ENCODE data around the gene NALCN. TPM values are rescaled to one million over a fixed set of nuclear protein-coding genes. Genes with fewer than 3 reads are reported as not detected.

Gene NALCN
- total and polyA plus RNA-seq, 9 donors, result 0.24 to 1.2 (median 0.33) TPM

- DNase-seq, result no peak
- no peak overlapping the region for H3K27ac ChIP-seq (ENCODE audit: low read length)
- H3K9me3 ChIP-seq (replicated peaks; ENCODE audit: control insufficient read depth, low read depth, low read length), result no peaks in the 10 kb centered on the region
- H3K4me3 ChIP-seq (ENCODE audit: low read length), result no peak overlapping the region
- no peaks in the 10 kb centered on the region for H3K36me3 ChIP-seq (ENCODE audit: control insufficient read depth, insufficient read depth, low read length)
- no peaks in the 10 kb centered on the region for H3K27me3 ChIP-seq (ENCODE audit: control insufficient read depth, insufficient read depth, low read length)
- H3K4me1 ChIP-seq (ENCODE audit: control insufficient read depth, insufficient read depth, low read length), result no peaks in the 10 kb centered on the region
- no CpG with 5 or more reads among the region's 4 CpGs for WGBS (ENCODE audit: insufficient coverage)
Observed at GRCh38 chr13:101116341-101116740, 300.0 kb downstream of the NALCN start.

GRCh38 chr13:101115762-101116171 lies 300.5 kb downstream of the NALCN start:
- H3K4me3 ChIP-seq (ENCODE audit: low read length), result no peak overlapping the region
- H3K27me3 ChIP-seq (ENCODE audit: control insufficient read depth, insufficient read depth, low read length), result no peaks in the 10 kb centered on the region
- no peaks in the 10 kb centered on the region for H3K9me3 ChIP-seq (replicated peaks; ENCODE audit: control insufficient read depth, low read depth, low read length)
- DNase-seq, result peak; percentile 11
- H3K36me3 ChIP-seq (ENCODE audit: control insufficient read depth, insufficient read depth, low read length), result no peaks in the 10 kb centered on the region
- no peak overlapping the region for H3K27ac ChIP-seq (ENCODE audit: low read length)
- H3K4me1 ChIP-seq (ENCODE audit: control insufficient read depth, insufficient read depth, low read length), result no peaks in the 10 kb centered on the region

- no CpG with 5 or more reads among the region's 2 CpGs for WGBS (ENCODE audit: insufficient coverage)
- Histone ChIP-seq H3K4me3 (ENCODE audit: low read length) (no peak overlapping the region), H3K27me3 (ENCODE audit: control insufficient read depth, insufficient read depth, low read length) (no peaks in the 10 kb centered on the region), H3K27ac (ENCODE audit: low read length) (no peak overlapping the region), H3K36me3 (ENCODE audit: control insufficient read depth, insufficient read depth, low read length) (no peaks in the 10 kb centered on the region), H3K9me3 (replicated peaks; ENCODE audit: control insufficient read depth, low read depth, low read length) (no peaks in the 10 kb centered on the region), H3K4me1 (ENCODE audit: control insufficient read depth, insufficient read depth, low read length) (no peaks in the 10 kb centered on the region)
- no peak for DNase-seq
Observed at GRCh38 chr13:101111894-101112293, 304.4 kb downstream of the NALCN start.

- 95% methylated on average over 3 of the region's 7 CpGs for WGBS (ENCODE audit: insufficient coverage)
- Histone ChIP-seq H3K36me3 (ENCODE audit: control insufficient read depth, insufficient read depth, low read length) (no peaks in the 10 kb centered on the region), H3K4me1 (ENCODE audit: control insufficient read depth, insufficient read depth, low read length) (no peaks in the 10 kb centered on the region), H3K27ac (ENCODE audit: low read length) (no peak overlapping the region), H3K4me3 (ENCODE audit: low read length) (no peak overlapping the region), H3K9me3 (replicated peaks; ENCODE audit: control insufficient read depth, low read depth, low read length) (no peaks in the 10 kb centered on the region), H3K27me3 (ENCODE audit: control insufficient read depth, insufficient read depth, low read length) (no peaks in the 10 kb centered on the region)
- DNase-seq, result no peak
Observed at GRCh38 chr13:101109005-101109404, 307.3 kb downstream of the NALCN start.

- Histone ChIP-seq H3K4me3 (ENCODE audit: low read length) (no peak overlapping the region), H3K27me3 (ENCODE audit: control insufficient read depth, insufficient read depth, low read length) (no peaks in the 10 kb centered on the region), H3K36me3 (ENCODE audit: control insufficient read depth, insufficient read depth, low read length) (no peaks in the 10 kb centered on the region), H3K4me1 (ENCODE audit: control insufficient read depth, insufficient read depth, low read length) (no peaks in the 10 kb centered on the region), H3K9me3 (replicated peaks; ENCODE audit: control insufficient read depth, low read depth, low read length) (peaks cover 2% of the 10 kb centered on the region), H3K27ac (ENCODE audit: low read length) (no peak overlapping the region)
- 100% methylated on average over 2 of the region's 4 CpGs for WGBS (ENCODE audit: insufficient coverage)
- no peak for DNase-seq
Observed at GRCh38 chr13:101098873-101099272, 317.4 kb downstream of the NALCN start.

GRCh38 chr13:101092985-101093384 lies 323.3 kb downstream of the NALCN start:
- no peak overlapping the region for H3K27ac ChIP-seq (ENCODE audit: low read length)
- peaks cover 2% of the 10 kb centered on the region for H3K9me3 ChIP-seq (replicated peaks; ENCODE audit: control insufficient read depth, low read depth, low read length)
- DNase-seq, result no peak
- no peak overlapping the region for H3K4me3 ChIP-seq (ENCODE audit: low read length)
- H3K36me3 ChIP-seq (ENCODE audit: control insufficient read depth, insufficient read depth, low read length), result no peaks in the 10 kb centered on the region
- no peaks in the 10 kb centered on the region for H3K27me3 ChIP-seq (ENCODE audit: control insufficient read depth, insufficient read depth, low read length)
- H3K4me1 ChIP-seq (ENCODE audit: control insufficient read depth, insufficient read depth, low read length), result no peaks in the 10 kb centered on the region

- Histone ChIP-seq H3K4me1 (ENCODE audit: control insufficient read depth, insufficient read depth, low read length) (no peaks in the 10 kb centered on the region), H3K36me3 (ENCODE audit: control insufficient read depth, insufficient read depth, low read length) (no peaks in the 10 kb centered on the region), H3K9me3 (replicated peaks; ENCODE audit: control insufficient read depth, low read depth, low read length) (no peaks in the 10 kb centered on the region), H3K27ac (ENCODE audit: low read length) (no peak overlapping the region), H3K4me3 (ENCODE audit: low read length) (no peak overlapping the region), H3K27me3 (ENCODE audit: control insufficient read depth, insufficient read depth, low read length) (no peaks in the 10 kb centered on the region)
- no peak for DNase-seq
- WGBS (ENCODE audit: insufficient coverage), result 100% methylated on average over 1 of the region's 4 CpGs
Observed at GRCh38 chr13:101090287-101090686, 326.0 kb downstream of the NALCN start.

GRCh38 chr13:101085551-101085950 lies 330.8 kb downstream of the NALCN start:
- Histone ChIP-seq H3K4me3 (ENCODE audit: low read length) (no peak overlapping the region), H3K4me1 (ENCODE audit: control insufficient read depth, insufficient read depth, low read length) (no peaks in the 10 kb centered on the region), H3K27me3 (ENCODE audit: control insufficient read depth, insufficient read depth, low read length) (no peaks in the 10 kb centered on the region), H3K27ac (ENCODE audit: low read length) (no peak overlapping the region), H3K9me3 (replicated peaks; ENCODE audit: control insufficient read depth, low read depth, low read length) (no peaks in the 10 kb centered on the region), H3K36me3 (ENCODE audit: control insufficient read depth, insufficient read depth, low read length) (no peaks in the 10 kb centered on the region)
- no peak for DNase-seq
- WGBS (ENCODE audit: insufficient coverage), result no CpG with 5 or more reads among the region's 2 CpGs

- H3K4me3 ChIP-seq (ENCODE audit: low read length), result no peak overlapping the region
- peaks cover 3% of the 10 kb centered on the region for H3K9me3 ChIP-seq (replicated peaks; ENCODE audit: control insufficient read depth, low read depth, low read length)
- DNase-seq, result no peak
- H3K27me3 ChIP-seq (ENCODE audit: control insufficient read depth, insufficient read depth, low read length), result no peaks in the 10 kb centered on the region
- no peaks in the 10 kb centered on the region for H3K4me1 ChIP-seq (ENCODE audit: control insufficient read depth, insufficient read depth, low read length)
- no peaks in the 10 kb centered on the region for H3K36me3 ChIP-seq (ENCODE audit: control insufficient read depth, insufficient read depth, low read length)
- WGBS (ENCODE audit: insufficient coverage), result 80% methylated on average over 1 of the region's 5 CpGs
- no peak overlapping the region for H3K27ac ChIP-seq (ENCODE audit: low read length)
Observed at GRCh38 chr13:101082441-101082840, 333.9 kb downstream of the NALCN start.

GRCh38 chr13:101080616-101081015 lies 335.7 kb downstream of the NALCN start:
- no peaks in the 10 kb centered on the region for H3K4me1 ChIP-seq (ENCODE audit: control insufficient read depth, insufficient read depth, low read length)
- H3K36me3 ChIP-seq (ENCODE audit: control insufficient read depth, insufficient read depth, low read length), result no peaks in the 10 kb centered on the region
- H3K27me3 ChIP-seq (ENCODE audit: control insufficient read depth, insufficient read depth, low read length), result no peaks in the 10 kb centered on the region
- H3K27ac ChIP-seq (ENCODE audit: low read length), result no peak overlapping the region
- DNase-seq, result no peak
- no peak overlapping the region for H3K4me3 ChIP-seq (ENCODE audit: low read length)
- H3K9me3 ChIP-seq (replicated peaks; ENCODE audit: control insufficient read depth, low read depth, low read length), result peaks cover 3% of the 10 kb centered on the region

GRCh38 chr13:101065329-101065728 lies 351.0 kb downstream of the NALCN start:
- peak; percentile 12 for DNase-seq
- WGBS (ENCODE audit: insufficient coverage), result 62% methylated on average over 9 of the region's 12 CpGs
- no peak overlapping the region for H3K27ac ChIP-seq (ENCODE audit: low read length)
- no peak overlapping the region for H3K4me3 ChIP-seq (ENCODE audit: low read length)
- H3K36me3 ChIP-seq (ENCODE audit: control insufficient read depth, insufficient read depth, low read length), result no peaks in the 10 kb centered on the region
- H3K4me1 ChIP-seq (ENCODE audit: control insufficient read depth, insufficient read depth, low read length), result no peaks in the 10 kb centered on the region
- no peaks in the 10 kb centered on the region for H3K9me3 ChIP-seq (replicated peaks; ENCODE audit: control insufficient read depth, low read depth, low read length)
- no peaks in the 10 kb centered on the region for H3K27me3 ChIP-seq (ENCODE audit: control insufficient read depth, insufficient read depth, low read length)

Data from muscle of leg (tissue), 11 donors.